Activated CD4-positive, alpha-beta T cell treated with anti-CD3 and anti-CD28 coated beads, Interleukin-2, amount 50 U/mL, for 16 hours (primary cell): ENCODE data around the gene HMCN2.

Experiments
- DNase-seq: peaks from one replicate; pipeline ENCODE4 v3.0.0-alpha.2; 2020

The HMCN2 gene

GRCh38 chr9:130292106-130292505 lies 26.5 kb downstream of the HMCN2 start:
- DNase-seq: no peak

- DNase-seq: no peak
Measured at GRCh38 chr9:130294664-130295063, 29.1 kb downstream of the HMCN2 start.

GRCh38 chr9:130295431-130295830 lies 29.9 kb downstream of the HMCN2 start:
- DNase-seq: no peak

GRCh38 chr9:130295945-130296782 lies 30.6 kb downstream of the HMCN2 start:
- DNase-seq: no peak

GRCh38 chr9:130296783-130297055 lies 31.2 kb downstream of the HMCN2 start:
- DNase-seq: no peak

- no peak for DNase-seq
Measured at GRCh38 chr9:130297371-130297770, 31.8 kb downstream of the HMCN2 start.

GRCh38 chr9:130298662-130299279 lies 33.2 kb downstream of the HMCN2 start:
- no peak for DNase-seq

GRCh38 chr9:130299785-130300615 lies 34.4 kb downstream of the HMCN2 start:
- DNase-seq: no peak

- no peak for DNase-seq
Measured at GRCh38 chr9:130300739-130301138, 35.2 kb downstream of the HMCN2 start.

- DNase-seq: no peak
Measured at GRCh38 chr9:130301483-130302286, 36.1 kb downstream of the HMCN2 start.

GRCh38 chr9:130302785-130303612 lies 37.4 kb downstream of the HMCN2 start:
- no peak for DNase-seq

GRCh38 chr9:130303613-130304055 lies 38.1 kb downstream of the HMCN2 start:
- DNase-seq: no peak

- DNase-seq: no peak
Measured at GRCh38 chr9:130304116-130304515, 38.6 kb downstream of the HMCN2 start.

GRCh38 chr9:130304643-130305042 lies 39.1 kb downstream of the HMCN2 start:
- DNase-seq: no peak

- DNase-seq: no peak
Measured at GRCh38 chr9:130305381-130305780, 39.8 kb downstream of the HMCN2 start.

- DNase-seq: no peak
Measured at GRCh38 chr9:130306823-130307666, 41.5 kb downstream of the HMCN2 start.

GRCh38 chr9:130307667-130307943 lies 42.0 kb downstream of the HMCN2 start:
- no peak for DNase-seq

- no peak for DNase-seq
Measured at GRCh38 chr9:130308081-130308571, 42.6 kb downstream of the HMCN2 start.

- no peak for DNase-seq
Measured at GRCh38 chr9:130309689-130310455, 44.3 kb downstream of the HMCN2 start.

GRCh38 chr9:130310456-130310855 lies 44.9 kb downstream of the HMCN2 start:
- DNase-seq: no peak
